GM18951 (cell line): ENCODE results near the gene C1QTNF8.

Experiments
- POLR2A ChIP-seq: IDR thresholded peaks from 4 replicates; pipeline ENCODE4 v1.6.1; 2011; ENCODE audit warnings: mild to moderate bottlenecking; ENCODE audit not compliant: insufficient read length, insufficient read depth; ENCODE audit errors: extremely low read depth
- in situ Hi-C: fragments of 300-500 bp; cut with MboI; formaldehyde crosslinking; loops from one replicate; pipeline ENCODE4 v1.12.0; 2022; ENCODE audit warnings: low sequenced_read_pairs, mixed read lengths, inconsistent platforms; ENCODE audit not compliant: unreplicated experiment

Gene C1QTNF8

GRCh38 chr16:1047801-1048200, 48.2 kb downstream of the C1QTNF8 start:
- in situ Hi-C loops: no loop called here
- no peak for TF ChIP-seq POLR2A

- no peak for TF ChIP-seq POLR2A
- in situ Hi-C loops: no loop called here
These were observed 48.9 kb downstream of the C1QTNF8 start for GRCh38 chr16:1047123-1047522.

- in situ Hi-C loops: no loop called here
- no peak for TF ChIP-seq POLR2A
These were observed 49.8 kb downstream of the C1QTNF8 start for GRCh38 chr16:1045993-1046911.

GRCh38 chr16:1045310-1045992, 50.6 kb downstream of the C1QTNF8 start:
- no peak for TF ChIP-seq POLR2A
- in situ Hi-C loops: no loop called here

GRCh38 chr16:1044460-1045309, 51.4 kb downstream of the C1QTNF8 start:
- no peak for TF ChIP-seq POLR2A
- in situ Hi-C loops: no loop called here

- no peak for TF ChIP-seq POLR2A
These were observed 52.1 kb downstream of the C1QTNF8 start for GRCh38 chr16:1043881-1044451.

GRCh38 chr16:1042866-1043265, 53.2 kb downstream of the C1QTNF8 start:
- no peak for TF ChIP-seq POLR2A
- in situ Hi-C loops: no loop called here

More at GRCh38 chr16:1043881-1044451, 52.1 kb downstream of the C1QTNF8 start:
- in situ Hi-C loops: no loop called here

- in situ Hi-C loops: no loop called here
- TF ChIP-seq POLR2A: no peak
These were observed 53.8 kb downstream of the C1QTNF8 start for GRCh38 chr16:1042049-1042744.

- TF ChIP-seq POLR2A: no peak
- in situ Hi-C loops: no loop called here
These were observed 55.7 kb downstream of the C1QTNF8 start for GRCh38 chr16:1040346-1040745.

GRCh38 chr16:1039762-1040161, 56.3 kb downstream of the C1QTNF8 start:
- no peak for TF ChIP-seq POLR2A
- in situ Hi-C loops: no loop called here

- in situ Hi-C loops: no loop called here
- no peak for TF ChIP-seq POLR2A
These were observed 57.1 kb downstream of the C1QTNF8 start for GRCh38 chr16:1038932-1039331.
